ENCODE data around the gene TMEM222.
"Not testable (repeated sequence)": the region's sequence is repeated elsewhere in the genome, so short reads cannot be mapped to it uniquely, and the experiment has no call there.

The TMEM222 gene

GRCh38 chr1:27380766-27381733 lies 59.1 kb downstream of the TMEM222 start:
- DNase-seq: no peak

- DNase-seq: no peak
These were observed 60.2 kb downstream of the TMEM222 start for GRCh38 chr1:27381969-27382762.

- no peak for DNase-seq
These were observed 61.2 kb downstream of the TMEM222 start, which contains the start of gene CD164L2 for GRCh38 chr1:27383039-27383605. Gene CD164L2, minus strand, starts transcription at chr1:27383333. Its CDS starts 94 bp downstream, at chr1:27383239.

- DNase-seq: no peak
These were observed 61.7 kb downstream of the TMEM222 start for GRCh38 chr1:27383661-27384060.

- not testable (repeated sequence) for DNase-seq
These were observed 62.8 kb downstream of the TMEM222 start for GRCh38 chr1:27384797-27385196.
